ENCODE data around the gene CTSS.

DNA sequence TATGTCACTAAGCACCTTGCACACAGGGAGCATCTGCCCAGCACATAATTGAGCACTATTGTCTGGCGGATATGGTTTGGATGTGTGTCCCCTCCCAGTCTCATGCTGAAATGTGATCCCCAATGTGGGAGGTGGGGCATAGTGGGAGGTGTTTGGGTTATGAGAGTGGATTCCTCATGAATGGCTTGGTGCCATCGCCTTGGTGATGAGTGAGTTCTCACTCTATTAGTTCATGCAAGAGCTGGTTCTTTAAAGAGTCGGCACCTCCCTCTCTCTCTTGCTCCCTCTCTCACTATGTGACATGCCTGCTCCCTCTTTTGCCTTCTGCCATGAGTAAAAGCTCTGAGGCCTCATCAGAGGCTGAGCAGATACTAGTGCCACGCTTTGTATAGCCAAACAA is 32.9 kb upstream of the CTSS start:
- no peak for TF ChIP-seq POLR2A (IDR thresholded peaks at IDR 0.05)
- TF ChIP-seq, protein P1, sequence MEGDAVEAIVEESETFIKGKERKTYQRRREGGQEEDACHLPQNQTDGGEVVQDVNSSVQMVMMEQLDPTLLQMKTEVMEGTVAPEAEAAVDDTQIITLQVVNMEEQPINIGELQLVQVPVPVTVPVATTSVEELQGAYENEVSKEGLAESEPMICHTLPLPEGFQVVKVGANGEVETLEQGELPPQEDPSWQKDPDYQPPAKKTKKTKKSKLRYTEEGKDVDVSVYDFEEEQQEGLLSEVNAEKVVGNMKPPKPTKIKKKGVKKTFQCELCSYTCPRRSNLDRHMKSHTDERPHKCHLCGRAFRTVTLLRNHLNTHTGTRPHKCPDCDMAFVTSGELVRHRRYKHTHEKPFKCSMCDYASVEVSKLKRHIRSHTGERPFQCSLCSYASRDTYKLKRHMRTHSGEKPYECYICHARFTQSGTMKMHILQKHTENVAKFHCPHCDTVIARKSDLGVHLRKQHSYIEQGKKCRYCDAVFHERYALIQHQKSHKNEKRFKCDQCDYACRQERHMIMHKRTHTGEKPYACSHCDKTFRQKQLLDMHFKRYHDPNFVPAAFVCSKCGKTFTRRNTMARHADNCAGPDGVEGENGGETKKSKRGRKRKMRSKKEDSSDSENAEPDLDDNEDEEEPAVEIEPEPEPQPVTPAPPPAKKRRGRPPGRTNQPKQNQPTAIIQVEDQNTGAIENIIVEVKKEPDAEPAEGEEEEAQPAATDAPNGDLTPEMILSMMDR (IDR thresholded peaks at IDR 0.05): no peak
- TF ChIP-seq POLR2AphosphoS5 (IDR thresholded peaks at IDR 0.05): no peak
